Hepatocyte (in vitro differentiated cells): ENCODE results near the gene NDFIP2.

Experiments
- EZH2 ChIP-seq: fragments of 200-600 bp; sonication (generic); IDR thresholded peaks from 2 replicates; pipeline ENCODE4 v1.6.1; 2016; ENCODE audit warnings: antibody characterized with exemption, mild to moderate bottlenecking, borderline replicate concordance
- TF ChIP-seq, protein P1 (sequence below): fragments of 200-600 bp; sonication (generic); IDR thresholded peaks from 2 replicates; pipeline ENCODE4 v1.5.1; 2016; ENCODE audit warnings: antibody characterized with exemption, mild to moderate bottlenecking; ENCODE audit not compliant: poor library complexity

- TF ChIP-seq, protein P1, sequence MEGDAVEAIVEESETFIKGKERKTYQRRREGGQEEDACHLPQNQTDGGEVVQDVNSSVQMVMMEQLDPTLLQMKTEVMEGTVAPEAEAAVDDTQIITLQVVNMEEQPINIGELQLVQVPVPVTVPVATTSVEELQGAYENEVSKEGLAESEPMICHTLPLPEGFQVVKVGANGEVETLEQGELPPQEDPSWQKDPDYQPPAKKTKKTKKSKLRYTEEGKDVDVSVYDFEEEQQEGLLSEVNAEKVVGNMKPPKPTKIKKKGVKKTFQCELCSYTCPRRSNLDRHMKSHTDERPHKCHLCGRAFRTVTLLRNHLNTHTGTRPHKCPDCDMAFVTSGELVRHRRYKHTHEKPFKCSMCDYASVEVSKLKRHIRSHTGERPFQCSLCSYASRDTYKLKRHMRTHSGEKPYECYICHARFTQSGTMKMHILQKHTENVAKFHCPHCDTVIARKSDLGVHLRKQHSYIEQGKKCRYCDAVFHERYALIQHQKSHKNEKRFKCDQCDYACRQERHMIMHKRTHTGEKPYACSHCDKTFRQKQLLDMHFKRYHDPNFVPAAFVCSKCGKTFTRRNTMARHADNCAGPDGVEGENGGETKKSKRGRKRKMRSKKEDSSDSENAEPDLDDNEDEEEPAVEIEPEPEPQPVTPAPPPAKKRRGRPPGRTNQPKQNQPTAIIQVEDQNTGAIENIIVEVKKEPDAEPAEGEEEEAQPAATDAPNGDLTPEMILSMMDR: no peak
- TF ChIP-seq EZH2: no peak
These were observed 14.1 kb upstream of the NDFIP2 start for GRCh38 chr13:79466872-79467271.
